ENCODE results near the gene NLRP1. TPM values are rescaled to one million over a fixed set of nuclear protein-coding genes. Genes with fewer than 3 reads are reported as not detected.
A peak's percentile ranks its signal among the peaks of the same experiment; 100 is the strongest.

NLRP1 gene
- total RNA-seq, 1 donor, result 41.3 TPM

DNA sequence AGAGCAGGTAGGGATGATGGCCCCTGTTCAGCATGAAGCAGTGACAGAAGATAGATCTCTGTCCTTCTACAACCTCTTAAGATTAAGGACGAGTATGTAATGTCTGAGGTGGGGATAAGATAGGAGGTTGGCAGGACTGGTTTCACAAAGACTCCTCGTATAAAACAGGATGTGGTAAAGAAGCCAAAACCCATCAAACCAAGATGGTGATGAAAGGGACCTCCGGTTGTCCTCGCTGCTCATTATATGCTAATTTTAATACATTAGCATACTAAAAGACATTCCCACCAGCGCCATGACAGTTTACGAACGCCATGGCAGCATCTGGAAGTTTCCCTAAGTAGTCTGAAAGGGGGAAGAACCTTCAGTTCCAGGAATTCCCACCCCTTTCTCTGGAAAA lies 70.7 kb downstream of the NLRP1 start:
- H3K4me1 ChIP-seq (ENCODE audit: insufficient read depth, low read length), result peaks cover 35% of the 10 kb centered on the region
- TF ChIP-seq, protein P1, sequence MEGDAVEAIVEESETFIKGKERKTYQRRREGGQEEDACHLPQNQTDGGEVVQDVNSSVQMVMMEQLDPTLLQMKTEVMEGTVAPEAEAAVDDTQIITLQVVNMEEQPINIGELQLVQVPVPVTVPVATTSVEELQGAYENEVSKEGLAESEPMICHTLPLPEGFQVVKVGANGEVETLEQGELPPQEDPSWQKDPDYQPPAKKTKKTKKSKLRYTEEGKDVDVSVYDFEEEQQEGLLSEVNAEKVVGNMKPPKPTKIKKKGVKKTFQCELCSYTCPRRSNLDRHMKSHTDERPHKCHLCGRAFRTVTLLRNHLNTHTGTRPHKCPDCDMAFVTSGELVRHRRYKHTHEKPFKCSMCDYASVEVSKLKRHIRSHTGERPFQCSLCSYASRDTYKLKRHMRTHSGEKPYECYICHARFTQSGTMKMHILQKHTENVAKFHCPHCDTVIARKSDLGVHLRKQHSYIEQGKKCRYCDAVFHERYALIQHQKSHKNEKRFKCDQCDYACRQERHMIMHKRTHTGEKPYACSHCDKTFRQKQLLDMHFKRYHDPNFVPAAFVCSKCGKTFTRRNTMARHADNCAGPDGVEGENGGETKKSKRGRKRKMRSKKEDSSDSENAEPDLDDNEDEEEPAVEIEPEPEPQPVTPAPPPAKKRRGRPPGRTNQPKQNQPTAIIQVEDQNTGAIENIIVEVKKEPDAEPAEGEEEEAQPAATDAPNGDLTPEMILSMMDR (IDR thresholded peaks at IDR 0.05; ENCODE audit: extremely low read depth, low read depth, low read length), result no peak
- no peak overlapping the region for H3K4me2 ChIP-seq (ENCODE audit: insufficient read depth, low read length)
- H3K27ac ChIP-seq (ENCODE audit: low read depth, low read length), result no peak overlapping the region
- no peak overlapping the region for H3K4me3 ChIP-seq (ENCODE audit: insufficient read depth, low read length)
- no peak for DNase-seq (ENCODE audit: insufficient read length, low spot score, missing footprints)
- H3K79me2 ChIP-seq (ENCODE audit: insufficient read depth, low read length), result peaks cover 3% of the 10 kb centered on the region
- no peaks in the 10 kb centered on the region for H3K9me3 ChIP-seq (ENCODE audit: low read depth, low read length)
- H2AFZ ChIP-seq (ENCODE audit: low read length), result no peak overlapping the region
- no peaks in the 10 kb centered on the region for H4K20me1 ChIP-seq (ENCODE audit: insufficient read depth, low read length)
- peaks cover 21% of the 10 kb centered on the region for H3K36me3 ChIP-seq (ENCODE audit: insufficient read depth, low read length)
- H3K27me3 ChIP-seq (ENCODE audit: insufficient read depth, low read length), result no peaks in the 10 kb centered on the region

DNA sequence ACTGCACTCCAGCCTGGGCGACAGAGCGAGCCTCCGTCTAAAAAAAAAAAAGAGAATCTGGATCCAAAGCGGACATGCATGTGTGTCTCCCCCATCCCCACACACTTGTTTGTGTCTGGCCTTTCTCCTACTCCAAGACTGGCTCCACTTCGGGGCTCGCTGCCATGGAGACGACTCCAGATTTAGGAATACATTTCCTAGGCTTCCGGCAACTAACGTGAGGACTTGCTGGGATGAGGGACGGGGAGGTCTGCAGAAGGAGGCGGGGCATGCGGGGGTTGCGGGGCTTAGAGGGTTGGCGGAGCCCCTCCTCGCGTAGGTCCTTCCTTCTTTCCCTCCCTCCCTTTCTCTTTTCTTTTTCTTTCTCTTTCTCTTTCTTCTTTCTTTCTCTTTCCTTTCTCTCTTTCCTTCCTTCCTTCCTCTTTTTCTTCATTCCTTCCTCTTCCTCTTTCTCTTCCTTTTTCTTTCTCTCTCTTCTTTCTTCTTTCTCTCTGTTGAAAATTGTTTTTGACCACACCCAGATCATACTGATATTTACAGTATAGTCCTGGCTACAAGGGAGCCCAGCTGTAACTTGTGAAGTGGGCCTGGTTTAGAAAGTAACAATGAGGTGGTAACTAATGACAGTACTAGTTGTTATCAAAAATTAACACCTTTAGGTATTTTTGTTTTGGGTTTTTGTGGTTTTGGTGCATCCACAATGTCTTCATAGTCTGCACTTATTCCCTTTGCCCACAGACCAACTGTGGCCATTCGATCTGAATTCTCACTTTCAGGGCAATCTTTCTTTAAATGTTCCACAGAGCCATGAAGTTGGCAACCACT lies 72.7 kb downstream of the NLRP1 start:
- Histone ChIP-seq H3K4me1 (ENCODE audit: insufficient read depth, low read length) (peaks cover 36% of the 10 kb centered on the region), H3K36me3 (ENCODE audit: insufficient read depth, low read length) (peaks cover 21% of the 10 kb centered on the region), H3K79me2 (ENCODE audit: insufficient read depth, low read length) (peaks cover 3% of the 10 kb centered on the region), H3K4me3 (ENCODE audit: insufficient read depth, low read length) (no peak overlapping the region), H3K4me2 (ENCODE audit: insufficient read depth, low read length) (no peak overlapping the region), H2AFZ (ENCODE audit: low read length) (no peak overlapping the region), H3K27ac (ENCODE audit: low read depth, low read length) (no peak overlapping the region), H4K20me1 (ENCODE audit: insufficient read depth, low read length) (no peaks in the 10 kb centered on the region), H3K9me3 (ENCODE audit: low read depth, low read length) (no peaks in the 10 kb centered on the region), H3K27me3 (ENCODE audit: insufficient read depth, low read length) (no peaks in the 10 kb centered on the region)
- TF ChIP-seq, protein P1 (IDR thresholded peaks at IDR 0.05; ENCODE audit: extremely low read depth, low read depth, low read length), result no peak
- DNase-seq (ENCODE audit: insufficient read length, low spot score, missing footprints), result no peak

DNA sequence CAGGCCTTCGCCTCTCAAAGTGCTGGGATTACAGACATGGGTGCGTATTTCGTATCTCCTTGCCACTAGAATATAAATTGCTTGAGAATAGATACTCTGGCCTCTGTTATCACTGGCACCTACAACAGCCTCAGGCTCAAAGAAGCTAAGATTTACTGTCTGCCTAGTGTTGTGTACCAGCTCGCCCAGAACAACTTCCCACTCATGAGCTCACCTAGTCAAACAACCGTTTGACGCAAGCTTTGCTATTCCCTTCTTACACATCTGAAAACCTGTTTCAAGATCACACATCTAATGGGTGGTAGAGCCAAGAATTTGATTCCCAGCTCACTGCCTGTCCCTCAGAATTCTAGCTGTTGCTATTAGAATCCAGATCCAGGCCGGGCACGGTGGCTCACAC lies 73.5 kb downstream of the NLRP1 start:
- no peak for DNase-seq (ENCODE audit: insufficient read length, low spot score, missing footprints)
- Histone ChIP-seq H3K4me1 (ENCODE audit: insufficient read depth, low read length) (peaks cover 29% of the 10 kb centered on the region), H3K79me2 (ENCODE audit: insufficient read depth, low read length) (peaks cover 3% of the 10 kb centered on the region), H3K27me3 (ENCODE audit: insufficient read depth, low read length) (no peaks in the 10 kb centered on the region), H2AFZ (ENCODE audit: low read length) (no peak overlapping the region), H3K9me3 (ENCODE audit: low read depth, low read length) (no peaks in the 10 kb centered on the region), H3K27ac (ENCODE audit: low read depth, low read length) (no peak overlapping the region), H3K4me2 (ENCODE audit: insufficient read depth, low read length) (no peak overlapping the region), H3K36me3 (ENCODE audit: insufficient read depth, low read length) (peaks cover 21% of the 10 kb centered on the region), H3K4me3 (ENCODE audit: insufficient read depth, low read length) (no peak overlapping the region), H4K20me1 (ENCODE audit: insufficient read depth, low read length) (no peaks in the 10 kb centered on the region)
- TF ChIP-seq, protein P1 (IDR thresholded peaks at IDR 0.05; ENCODE audit: extremely low read depth, low read depth, low read length), result no peak

DNA sequence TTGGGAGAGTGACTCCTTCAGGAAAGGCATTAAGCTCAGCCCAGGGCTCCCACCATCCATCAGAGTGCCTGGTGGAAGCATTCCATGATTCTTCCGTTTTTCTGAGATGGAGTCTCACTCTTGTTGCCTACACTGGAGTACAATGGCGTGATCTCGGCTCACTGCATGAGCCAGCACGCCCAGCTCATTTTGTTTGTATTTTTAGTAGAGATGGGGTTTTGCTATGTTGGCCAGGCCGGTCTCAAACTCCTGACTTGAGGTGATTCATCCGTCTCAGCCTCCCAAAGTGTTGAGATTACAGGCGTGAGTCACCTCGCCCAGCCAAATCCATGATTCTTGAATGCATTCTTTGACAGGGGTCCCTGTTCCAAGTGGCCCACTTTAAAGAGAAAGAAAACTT lies 74.8 kb downstream of the NLRP1 start:
- DNase-seq (ENCODE audit: insufficient read length, low spot score, missing footprints), result no peak
- TF ChIP-seq, protein P1 (IDR thresholded peaks at IDR 0.05; ENCODE audit: extremely low read depth, low read depth, low read length), result no peak
- no peaks in the 10 kb centered on the region for H4K20me1 ChIP-seq (ENCODE audit: insufficient read depth, low read length)
- H3K9me3 ChIP-seq (ENCODE audit: low read depth, low read length), result no peaks in the 10 kb centered on the region
- no peaks in the 10 kb centered on the region for H3K27me3 ChIP-seq (ENCODE audit: insufficient read depth, low read length)
- no peaks in the 10 kb centered on the region for H3K79me2 ChIP-seq (ENCODE audit: insufficient read depth, low read length)
- H3K4me2 ChIP-seq (ENCODE audit: insufficient read depth, low read length), result peak overlapping the region; percentile 60
- H3K4me1 ChIP-seq (ENCODE audit: insufficient read depth, low read length), result peaks cover 23% of the 10 kb centered on the region
- H3K4me3 ChIP-seq (ENCODE audit: insufficient read depth, low read length), result peak overlapping the region; percentile 26
- H3K36me3 ChIP-seq (ENCODE audit: insufficient read depth, low read length), result peaks cover 9% of the 10 kb centered on the region
- no peak overlapping the region for H2AFZ ChIP-seq (ENCODE audit: low read length)
- peak overlapping the region; percentile 97 for H3K27ac ChIP-seq (ENCODE audit: low read depth, low read length)

Measured in osteoblast (primary cell).